SK-N-MC (cell line): ENCODE measurements around the gene TOP2B.

Source experiments
- EZH2 ChIP-seq: fragments of 200-600 bp; sonication (generic); IDR thresholded peaks from one replicate; pipeline ENCODE4 v1.6.1; 2017; ENCODE audit warnings: antibody characterized with exemption
- FOXP2 ChIP-seq: optimal IDR thresholded peaks from 2 replicates; pipeline ENCODE3; 2011; ENCODE audit warnings: mild to moderate bottlenecking, moderate library complexity; ENCODE audit not compliant: insufficient read depth; ENCODE audit errors: extremely low read length, control extremely low read depth
- POLR2AphosphoS5 ChIP-seq: IDR thresholded peaks from 2 replicates; pipeline ENCODE4 v1.6.1; 2012; ENCODE audit warnings: mild to moderate bottlenecking, low read depth, low read length, borderline replicate concordance

DNA sequence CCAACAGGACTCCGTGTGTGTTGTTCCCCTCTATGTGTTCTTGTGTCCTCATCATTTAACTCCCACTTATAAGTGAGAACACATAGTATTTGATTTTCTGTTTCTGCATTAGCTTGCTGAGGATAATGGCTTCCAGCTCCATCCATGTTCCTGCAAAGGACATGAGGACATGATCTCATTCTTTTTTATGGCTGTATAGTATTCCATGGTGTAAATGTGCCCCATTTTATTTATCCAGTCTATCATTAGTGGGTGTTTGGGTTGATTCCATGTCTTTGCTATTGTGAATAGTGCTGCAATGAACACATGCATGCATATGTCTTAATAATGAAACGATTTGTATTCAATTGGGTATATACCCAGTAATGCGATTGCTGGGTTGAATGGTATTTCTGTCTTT, 28.5 kb upstream of the TOP2B start:
- TF ChIP-seq EZH2 = no peak
- no peak for TF ChIP-seq POLR2AphosphoS5
- TF ChIP-seq FOXP2 = no peak
